ENCODE data around the gene RPL23.

RPL23 gene

DNA sequence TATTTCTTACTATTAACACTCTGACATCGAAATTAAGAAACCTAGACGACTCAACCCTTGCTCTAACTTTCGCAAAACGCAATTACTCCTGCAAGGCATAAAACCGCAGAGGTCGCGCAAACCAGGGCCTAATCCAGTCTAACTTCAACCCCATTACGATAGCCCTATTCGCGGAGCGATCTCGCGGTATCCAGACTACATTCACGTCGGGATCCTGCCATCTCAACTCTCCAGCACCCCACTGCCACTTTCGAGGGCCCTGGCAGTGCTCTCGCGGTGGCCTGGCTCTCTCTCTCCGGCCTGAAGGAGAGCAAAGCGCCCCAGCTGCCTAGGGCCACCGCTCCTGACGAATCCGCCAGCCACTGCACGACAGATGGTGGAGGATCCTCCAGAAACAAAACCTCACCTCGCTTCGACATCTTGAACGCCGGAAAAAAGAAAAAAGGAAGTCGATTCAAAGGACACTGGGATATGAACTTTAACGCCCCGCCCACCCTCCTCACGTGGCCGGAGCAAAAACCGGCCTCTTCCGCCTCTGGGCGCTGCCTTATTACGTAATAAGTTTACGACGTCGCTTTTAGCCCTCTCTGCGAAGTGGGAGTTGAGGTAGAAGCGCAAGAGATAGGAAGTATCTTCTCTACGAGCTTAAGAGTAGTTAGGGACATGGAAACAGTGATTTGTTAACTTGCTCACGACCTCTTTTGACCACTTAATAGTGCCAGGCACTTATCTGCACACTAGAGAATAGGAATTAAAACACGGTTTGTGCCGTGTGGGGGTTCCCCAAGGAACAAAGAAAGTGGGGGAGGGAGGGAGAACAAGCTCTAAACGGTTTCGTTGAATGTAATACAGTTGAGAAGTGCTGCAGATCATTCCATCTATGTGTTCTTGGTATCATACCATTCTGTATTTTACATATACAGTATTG is at the start of gene RPL23:
TSS of gene RPL23 (minus strand) at position 430 of the 928 bp plus-strand sequence. CDS start at position 419, 11 bp downstream.
- DNase-seq, result peak; percentile 45 to 93 (median 88)

DNA sequence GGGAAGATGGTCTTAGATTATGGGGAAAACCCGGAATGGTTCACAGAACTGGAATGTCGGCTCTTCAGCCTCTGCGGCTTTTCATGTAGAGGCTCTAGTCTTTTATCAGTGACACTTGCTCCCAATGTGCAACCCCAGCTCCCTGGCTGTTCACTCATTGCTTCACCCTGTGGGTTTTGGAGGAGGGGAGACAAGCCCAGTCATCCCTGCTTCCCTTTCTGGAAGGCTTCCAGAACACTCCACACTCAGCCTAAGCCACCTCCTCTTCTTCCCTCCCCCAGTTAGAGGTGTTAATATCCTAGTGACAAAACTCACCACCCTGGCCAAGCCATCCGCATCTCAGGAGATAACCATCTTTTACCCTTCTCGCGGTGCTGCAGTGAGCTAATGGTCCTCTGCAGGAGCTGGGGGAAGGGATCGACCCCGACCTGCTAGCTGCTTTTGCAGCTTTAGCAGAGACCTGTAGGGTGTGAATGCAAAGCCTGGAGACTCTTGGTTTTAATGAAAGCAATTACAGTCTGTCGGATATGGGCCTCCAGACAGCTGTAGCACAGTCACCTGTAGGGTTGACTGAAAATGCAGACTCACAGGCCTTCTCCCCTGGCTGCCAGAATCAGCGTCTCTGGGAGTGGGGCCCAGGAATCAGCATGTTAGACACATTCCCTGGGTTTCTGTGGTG is 47.6 kb upstream of the RPL23 start:
- DNase-seq, result no peak

DNA sequence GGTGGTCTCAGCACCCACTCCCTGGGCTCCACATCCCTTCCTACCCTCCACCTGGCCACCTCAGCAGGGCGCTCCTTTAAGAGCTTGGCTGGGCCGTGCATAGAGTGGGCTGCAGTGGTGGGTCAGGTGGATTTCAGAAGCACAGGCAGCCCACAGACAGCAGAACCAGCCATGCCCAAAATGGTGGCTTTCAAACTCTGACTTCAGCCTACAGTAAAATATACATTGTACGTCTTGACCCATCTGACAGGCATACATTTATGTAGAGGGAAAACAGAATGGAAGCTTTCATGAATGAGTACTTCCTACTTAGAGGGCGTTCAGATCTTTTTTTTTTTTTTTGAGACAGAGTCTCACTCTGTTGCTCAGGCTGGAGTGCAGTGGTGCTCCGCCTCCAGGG is 45.9 kb upstream of the RPL23 start:
- DNase-seq, result no peak

DNA sequence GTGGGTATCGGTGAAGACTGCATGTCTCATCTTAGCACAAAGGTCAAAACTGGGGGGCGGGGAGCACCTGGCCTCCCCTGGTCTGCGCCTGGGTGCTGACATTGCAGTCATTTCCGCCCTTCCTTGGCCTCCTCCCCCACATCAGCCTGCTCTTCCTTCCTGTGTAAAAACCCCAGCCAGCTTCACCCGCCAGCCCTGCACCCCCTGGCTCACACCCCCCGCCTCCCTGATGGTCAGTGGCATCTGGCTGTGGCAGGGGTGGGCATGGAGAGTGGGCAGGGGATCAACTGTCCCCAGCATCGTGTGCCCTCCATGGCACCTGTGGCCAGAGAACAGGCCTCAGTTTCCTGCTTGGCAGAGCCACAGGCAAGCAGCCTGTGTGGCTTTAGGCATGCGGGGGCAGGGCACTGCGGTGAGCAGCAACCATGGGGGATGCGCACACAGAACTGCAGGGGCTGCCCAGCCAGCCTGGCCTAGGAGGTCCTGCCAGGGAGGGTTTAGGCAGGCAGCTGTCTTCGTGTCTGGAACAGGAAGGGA is 45.4 kb upstream of the RPL23 start:
- peak in 1 of 14 donors; percentile 32 for DNase-seq

DNA sequence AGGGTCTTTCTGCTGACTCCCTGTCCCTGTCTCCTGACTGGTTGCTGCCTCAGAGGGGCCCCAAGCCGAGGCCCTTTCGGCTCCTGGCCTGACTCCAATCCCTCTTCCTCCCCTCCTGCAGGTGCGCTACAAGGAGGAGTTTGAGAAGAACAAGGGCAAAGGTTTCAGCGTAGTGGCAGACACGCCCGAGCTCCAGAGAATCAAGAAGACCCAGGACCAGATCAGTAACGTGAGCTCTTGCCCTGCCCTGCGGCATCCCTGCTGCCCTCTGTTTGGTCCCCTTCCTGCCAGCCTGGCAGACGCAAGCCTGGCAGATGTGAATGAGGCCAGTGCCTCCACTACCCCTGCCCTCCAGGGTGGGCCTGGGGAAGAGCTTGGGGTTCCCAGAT is 44.8 kb upstream of the RPL23 start:
- DNase-seq, result no peak

DNA sequence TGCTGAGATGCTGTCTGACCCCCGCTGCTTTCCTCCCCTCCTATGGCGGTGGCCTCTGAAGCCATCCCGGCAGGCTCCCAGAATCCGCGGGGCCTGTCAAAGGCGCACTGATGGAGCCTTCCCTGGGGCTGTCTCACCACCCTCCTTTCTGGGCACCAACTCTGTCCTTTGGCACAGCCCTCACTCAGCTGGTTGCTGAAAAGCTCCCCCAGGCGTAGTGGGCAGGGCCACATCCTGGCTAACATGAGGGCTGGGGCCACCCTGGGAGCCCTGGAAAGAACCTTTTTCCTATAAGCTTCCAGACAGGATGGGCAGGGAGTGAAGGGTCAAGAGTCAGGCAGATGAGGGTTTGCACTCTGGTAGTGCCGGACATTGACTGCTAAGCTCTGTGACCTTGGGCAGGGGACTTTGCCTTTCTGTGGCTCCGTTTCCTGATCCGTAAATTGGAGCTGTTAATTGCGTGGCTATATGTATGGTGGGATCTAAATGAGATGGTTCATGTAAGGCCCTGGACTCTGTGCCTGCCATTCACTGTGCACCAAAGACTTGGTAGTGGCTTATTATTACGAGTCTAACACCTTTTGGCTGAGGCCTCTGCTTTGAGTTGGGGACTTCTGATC is 44.3 kb upstream of the RPL23 start:
- DNase-seq, result peak in 6 of 14 donors; percentile 19 to 54 (median 41)

DNA sequence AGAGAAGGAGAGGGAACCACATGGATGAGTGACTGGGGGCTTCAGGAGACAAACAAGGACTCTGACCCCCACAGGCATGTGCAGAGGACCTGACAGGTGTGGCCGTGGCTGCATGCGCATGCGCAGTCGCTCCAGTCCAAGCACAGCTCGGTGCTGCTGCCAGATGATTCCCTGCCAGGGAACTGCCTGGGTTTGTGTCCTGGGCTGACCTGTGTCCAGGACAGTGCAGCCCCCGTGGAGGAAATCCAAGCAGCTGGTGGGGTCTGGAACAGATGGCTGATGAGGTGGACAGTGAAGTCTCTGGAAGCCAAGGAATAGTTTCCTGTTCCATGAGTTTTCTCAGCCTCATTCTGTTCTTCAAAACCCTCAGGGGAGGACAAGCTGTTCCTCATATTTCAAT is 43.7 kb upstream of the RPL23 start:
- DNase-seq, result peak in 4 of 14 donors; percentile 26 to 46 (median 36)

DNA sequence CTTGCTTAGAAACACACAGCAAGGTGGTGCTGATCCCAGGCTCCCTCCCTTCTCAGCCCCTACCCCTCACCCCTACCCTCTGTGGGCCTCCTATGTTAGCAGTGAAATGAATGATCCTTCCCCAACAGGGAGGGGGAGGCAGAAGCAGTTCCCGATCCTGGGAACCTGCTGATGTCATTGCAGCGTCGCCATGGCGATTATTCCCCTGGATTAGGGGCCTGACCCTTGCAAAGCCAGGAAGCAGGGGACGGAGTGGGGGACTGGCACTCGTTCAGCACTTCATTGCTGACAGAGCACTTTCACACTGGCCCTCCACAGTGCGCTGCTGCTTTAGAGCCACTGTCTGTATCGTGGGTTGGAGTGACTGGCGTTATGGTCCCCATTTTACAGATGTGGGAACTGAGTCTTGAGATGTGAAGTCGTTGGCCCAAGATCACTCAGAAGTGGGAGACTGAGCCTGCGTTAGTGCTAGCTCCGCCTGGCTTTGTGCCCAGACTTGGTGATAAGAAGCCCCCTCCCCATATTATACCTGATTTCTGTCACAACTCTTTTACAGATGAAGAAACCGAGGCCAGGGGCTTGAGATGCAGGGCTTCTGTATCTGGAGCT is 42.9 kb upstream of the RPL23 start:
- DNase-seq, result no peak

DNA sequence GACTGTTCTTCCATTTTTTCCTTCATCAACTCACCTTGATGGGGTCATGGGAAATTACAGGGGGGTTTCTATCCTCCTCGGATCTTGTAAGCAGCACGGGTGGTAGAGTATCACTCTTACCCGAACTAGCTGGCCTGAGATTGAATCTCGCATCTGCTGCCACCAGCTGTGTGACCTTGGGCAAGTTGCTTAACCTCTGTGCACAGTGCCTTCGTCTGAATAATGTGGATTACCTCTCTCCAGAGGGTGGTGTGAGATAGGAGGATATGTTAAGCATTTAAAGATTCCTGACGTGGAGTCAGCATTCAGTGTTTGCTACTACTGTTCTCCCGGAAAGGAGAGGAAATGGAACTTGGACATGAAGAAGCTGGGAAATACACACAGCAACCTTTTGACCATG is 40.8 kb upstream of the RPL23 start:
- no peak for DNase-seq

DNA sequence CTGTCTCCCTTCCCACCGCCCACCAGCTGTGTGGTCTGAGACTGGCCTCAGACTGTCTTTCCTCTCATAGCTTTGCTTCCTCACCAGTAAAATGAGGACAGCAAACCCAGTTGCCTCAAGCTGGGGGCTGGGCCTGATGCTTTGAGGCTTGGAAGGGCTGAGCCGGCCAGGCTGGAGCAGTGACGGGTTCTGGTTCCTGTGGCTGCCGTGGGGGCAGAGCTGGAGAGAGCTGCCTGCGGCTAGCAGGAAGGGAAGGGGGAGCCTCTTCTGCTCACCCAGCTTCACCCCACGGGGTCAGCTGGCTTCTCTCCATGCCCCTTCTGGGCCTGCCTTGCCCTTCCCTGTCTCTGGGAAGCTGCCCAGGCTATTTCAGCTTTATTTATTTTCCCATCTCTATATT is 40.1 kb upstream of the RPL23 start:
- DNase-seq, result peak in 6 of 14 donors; percentile 17 to 52 (median 28)

DNA sequence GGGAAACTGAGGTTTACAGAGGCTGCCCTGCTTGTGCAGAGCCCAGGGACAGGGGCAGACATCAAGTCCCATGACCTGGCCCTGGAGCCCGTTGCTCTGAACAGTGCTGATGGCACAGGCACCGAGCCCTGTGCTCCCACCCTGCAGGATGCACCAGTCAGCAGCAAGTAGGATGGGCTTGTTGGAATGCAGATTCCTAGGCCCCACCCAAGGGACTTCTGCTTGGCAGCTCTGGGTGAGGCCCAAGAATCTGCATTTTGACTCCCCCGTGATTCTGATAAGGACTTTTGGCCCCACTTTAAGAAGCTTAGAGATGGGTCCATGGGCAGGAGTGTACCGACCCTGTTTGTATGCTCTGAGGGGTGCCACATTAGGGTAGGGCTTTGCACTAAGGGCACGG is 39.6 kb upstream of the RPL23 start:
- no peak for DNase-seq

DNA sequence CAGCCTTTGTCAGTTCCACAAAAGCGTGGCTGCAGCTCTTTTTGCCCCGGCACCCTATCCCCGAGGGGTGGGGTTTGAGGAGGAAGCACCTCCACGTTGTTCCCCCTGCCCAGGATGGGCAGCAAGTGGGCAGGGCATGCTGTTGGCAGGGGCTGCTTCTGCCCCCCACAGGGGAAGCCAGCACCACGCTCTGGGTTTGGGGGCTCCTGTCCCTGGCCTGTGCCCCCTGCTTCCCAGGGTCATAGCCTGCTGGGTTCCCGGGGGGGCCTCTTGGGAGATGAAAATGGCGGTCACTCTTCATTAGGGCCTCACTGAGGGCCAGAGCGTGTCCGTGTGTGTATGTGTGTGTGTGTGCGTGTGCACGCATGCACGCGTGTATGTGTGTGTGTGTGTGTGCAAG is 39.1 kb upstream of the RPL23 start:
- no peak for DNase-seq

DNA sequence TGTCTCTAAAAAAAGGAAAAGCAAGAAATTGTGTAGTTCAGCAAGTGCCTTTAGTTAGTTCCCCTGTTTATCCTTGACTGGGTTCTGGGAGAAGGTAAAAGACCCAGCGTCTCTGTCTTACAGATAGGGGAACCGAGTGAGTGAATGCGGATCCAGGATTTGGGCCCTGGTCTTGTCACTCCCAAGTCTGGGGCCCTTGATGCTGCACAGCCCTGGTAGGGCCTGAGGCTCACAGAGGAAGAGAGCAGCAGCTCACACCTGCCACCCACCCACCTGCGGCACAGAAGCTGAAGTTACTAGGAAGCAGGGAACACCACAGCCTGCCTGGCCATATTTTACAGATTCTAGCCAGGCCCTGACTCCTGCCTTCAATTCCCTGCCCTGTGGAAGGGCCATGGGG is 38.6 kb upstream of the RPL23 start:
- DNase-seq, result no peak

DNA sequence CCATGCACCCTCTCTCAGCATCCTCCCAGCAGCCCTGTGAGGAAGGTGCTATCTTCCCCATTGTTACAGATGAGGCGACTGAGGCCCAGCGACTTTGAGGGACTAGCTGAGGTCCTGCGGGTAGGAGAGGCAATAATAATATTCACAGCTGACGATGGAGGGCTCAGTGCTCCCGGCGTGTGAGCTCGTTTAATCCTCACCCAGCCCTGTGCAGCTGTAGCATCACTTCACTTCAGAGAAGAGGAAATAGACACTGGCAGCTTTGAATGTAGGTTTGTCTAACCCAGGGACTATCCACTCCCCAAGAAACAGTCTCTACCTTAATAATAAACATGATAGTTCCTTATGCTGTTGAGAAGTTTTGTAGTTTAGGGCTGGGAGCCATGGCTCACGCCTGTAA is 37.9 kb upstream of the RPL23 start:
- no peak for DNase-seq

DNA sequence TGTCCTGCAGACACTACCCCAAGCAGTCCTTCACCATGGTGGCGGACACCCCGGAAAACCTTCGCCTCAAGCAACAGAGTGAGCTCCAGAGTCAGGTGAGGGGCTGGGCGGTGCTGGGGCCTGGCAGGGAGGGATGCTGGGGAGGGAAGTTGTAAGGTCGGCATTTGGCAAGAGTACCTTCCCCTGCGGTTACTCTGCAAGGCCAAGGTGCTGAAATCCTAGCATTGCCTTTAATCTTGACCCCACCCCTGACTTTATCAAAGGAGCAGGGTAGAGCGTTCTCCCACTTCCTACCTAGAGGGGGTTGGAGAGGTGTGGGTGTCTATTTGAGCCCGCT is 36.9 kb upstream of the RPL23 start:
- DNase-seq, result no peak

DNA sequence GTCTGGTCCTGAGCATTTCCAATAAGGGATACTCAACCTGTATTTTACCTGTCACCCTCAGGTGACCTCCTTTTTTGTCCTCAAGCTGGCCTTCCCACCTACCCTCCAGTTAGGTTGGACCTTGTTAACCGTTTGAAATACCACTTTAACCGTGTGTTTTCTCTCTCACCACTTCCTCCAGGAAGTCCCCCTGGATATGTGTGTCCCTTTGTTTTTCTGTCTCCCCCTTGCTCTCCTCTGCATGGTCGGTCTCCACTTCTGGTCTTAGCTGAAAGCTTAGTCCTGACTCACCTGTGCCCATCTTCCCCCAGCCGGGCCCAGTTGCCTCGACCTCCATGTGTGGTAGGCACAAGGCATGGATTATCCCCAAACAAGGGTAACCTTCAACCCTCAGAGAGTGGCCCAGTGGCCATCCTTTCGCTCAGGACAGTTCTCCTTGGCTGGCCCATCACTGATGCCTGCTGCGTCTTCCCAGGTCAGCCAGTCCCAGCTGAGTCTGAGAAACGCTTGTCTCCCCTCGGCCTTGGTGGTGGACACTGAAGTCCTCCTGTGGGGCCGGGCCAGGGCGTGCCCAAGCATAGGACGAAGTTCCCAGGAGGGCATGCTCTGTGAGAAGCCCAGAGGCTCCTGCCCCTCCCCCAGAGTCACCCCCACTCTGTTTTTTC is 36.4 kb upstream of the RPL23 start:
- no peak for DNase-seq

DNA sequence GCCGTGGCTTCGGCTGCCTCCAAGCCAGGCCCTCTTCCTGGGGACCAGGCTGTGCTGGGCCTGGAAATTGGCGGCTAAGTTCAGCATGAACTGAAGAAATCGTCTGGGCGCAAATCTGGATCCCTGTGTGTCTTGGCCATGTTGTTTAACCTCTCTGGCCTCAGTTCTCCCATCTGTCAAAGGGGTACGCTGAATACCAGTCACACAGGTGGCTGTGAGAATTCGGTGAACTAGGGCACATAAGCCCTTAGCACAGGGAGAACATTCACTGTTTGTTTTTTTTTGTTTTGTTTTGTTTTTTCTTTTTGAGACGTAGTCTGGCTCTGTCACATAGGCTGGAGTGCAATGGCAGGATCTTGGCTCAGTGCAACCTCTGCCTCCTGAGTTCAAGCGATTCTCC is 35.3 kb upstream of the RPL23 start:
- DNase-seq, result no peak

DNA sequence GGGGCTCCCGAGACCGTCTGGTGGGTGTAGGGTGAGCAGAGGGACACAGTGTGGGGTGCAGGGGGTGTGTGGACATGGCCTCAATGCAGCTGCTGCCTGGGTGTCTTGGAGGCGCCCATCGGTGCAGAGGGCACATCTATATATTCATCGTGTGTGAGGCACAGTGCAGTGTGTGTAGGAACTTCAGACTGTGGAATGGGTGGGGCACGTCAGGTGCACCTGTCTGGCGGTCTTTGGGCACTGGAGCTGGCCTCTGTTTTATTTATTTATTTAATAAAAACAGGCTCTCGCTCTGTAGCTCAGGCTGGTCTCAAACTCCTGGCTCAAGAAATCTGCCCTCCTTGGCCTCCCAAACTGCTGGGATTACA is 33.1 kb upstream of the RPL23 start:
- no peak for DNase-seq

DNA sequence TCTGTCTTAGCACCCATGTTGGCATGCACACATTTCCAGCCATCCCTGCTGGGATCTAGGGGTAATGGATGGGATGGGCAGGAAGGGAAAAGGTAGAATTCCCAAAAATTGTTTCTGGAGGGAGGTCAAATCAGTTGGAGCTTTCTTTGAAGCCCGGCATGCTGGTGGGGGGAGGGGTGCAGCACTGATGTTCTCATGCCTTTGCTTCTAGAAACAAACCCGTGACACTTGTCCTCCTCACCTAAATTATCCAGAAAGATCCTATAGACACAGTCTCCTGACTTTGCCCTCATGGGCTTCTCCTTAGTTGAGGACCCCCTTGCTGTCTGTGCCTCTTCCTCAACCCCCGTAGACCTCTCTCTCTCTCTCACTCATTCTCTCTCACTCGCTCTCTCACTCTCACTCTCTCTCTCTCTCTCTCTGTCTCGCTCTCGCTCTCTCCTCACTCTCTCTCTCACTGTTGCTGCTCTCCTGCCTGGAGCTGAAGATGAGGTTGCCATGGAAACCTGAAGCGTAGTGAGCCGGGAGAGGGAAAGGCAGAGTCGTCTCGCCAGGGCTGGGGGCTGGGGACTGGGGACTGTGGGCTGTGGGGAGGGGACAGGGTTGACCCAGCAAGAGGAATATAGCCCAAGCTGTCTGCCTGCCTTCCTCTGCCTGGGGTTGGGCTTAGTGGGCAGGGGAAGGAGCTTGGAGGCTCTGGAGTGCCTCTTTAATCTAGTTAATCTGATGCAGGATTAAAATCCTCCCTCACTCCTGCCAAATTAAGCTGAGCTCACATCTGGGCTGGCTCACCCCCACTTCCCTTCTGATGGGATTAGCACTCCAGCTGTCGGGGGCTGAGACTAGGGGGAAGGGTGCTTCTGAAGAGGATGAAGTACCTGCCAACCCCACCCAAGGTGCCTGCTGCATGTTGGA is 32.5 kb upstream of the RPL23 start:
- peak in 7 of 14 donors; percentile 36 to 65 (median 46) for DNase-seq

DNA sequence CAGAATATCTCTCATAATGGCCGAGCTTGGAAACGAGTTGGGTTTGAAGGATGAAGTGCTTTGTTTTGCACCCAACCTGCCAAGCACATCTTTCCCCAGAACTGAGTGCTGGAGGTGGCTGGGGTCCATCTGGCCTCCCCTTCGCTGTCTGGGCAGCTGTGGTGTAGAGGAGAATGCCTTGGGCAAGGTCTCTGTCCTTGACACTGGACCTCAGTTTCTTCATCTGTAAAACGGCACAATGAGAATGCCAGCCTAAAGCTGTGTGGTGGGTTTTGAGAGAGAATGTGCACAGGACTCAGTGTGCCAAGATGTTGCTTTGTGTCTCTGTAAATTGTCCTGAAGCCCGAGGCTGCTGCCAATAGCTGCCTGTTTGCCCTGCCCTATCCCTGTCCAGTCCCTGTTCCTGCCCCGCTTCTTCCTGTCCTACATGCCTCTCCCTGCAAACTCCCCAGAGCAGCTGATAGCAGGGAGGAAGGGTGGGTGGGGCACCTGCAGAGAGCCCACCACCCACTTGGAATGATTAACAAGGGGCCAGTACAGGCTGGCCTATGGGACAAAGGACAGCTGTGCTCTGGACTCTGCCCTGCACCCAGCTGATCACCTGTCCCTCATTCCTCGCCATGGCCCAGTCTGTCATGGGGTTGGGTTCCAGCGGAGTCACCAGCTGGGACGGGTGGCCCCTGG is 31.7 kb upstream of the RPL23 start:
- DNase-seq, result no peak

Measured in C1 segment of cervical spinal cord (tissue), 14 donors.